GM21576 (cell line): ENCODE measurements around the gene ADAM15.

ENCODE experiments used
- ATAC-seq: cut with Tn5 transposase; IDR thresholded peaks from one replicate; pipeline ENCODE4 v1.9.1; 2021; ENCODE audit warnings: mild to moderate bottlenecking, moderate library complexity; ENCODE audit not compliant: unreplicated experiment

The ADAM15 gene

DNA sequence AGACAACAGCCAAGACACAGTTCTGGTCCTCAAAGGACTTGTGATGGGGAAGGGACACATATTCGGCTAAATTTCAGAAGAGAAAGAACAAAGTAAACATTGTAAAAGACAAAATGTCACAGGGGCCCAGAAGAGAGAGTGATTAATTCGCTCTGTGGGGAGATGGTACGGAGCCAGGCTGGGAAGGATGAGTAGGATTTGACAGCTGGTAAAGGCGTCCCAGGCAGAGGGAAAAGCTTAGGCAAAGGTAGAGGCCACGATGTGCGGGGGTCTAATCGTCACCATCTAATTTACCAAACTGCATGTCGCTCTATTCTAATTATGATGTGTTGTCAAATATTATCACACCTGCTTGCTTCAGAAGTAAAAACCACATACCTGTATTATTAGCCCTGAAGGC lies 59.3 kb downstream of the ADAM15 start:
- ATAC-seq: no peak

DNA sequence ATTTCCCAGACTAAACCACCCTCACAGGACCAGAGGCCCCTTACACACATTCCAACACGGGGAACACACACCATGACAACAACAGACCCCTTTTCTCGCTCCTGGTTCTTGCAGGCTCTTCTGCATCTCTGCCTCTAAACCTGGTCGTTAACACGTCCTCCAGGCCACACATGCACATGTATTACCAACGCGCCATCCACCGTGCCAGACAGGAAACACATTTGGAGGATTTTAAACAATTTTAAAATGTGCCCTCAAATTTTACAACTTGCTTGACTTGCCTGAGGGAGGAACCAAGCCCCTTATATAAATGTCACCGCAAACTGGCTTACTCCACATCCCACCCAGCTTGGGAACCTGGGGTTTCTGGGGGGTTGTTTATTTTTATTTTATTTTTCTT lies 59.7 kb downstream of the ADAM15 start:
- ATAC-seq: no peak
